HG03571 (cell line): Measurements from ENCODE around the gene MANBA.

Experiments used
- ATAC-seq: cut with Tn5 transposase; IDR thresholded peaks from one replicate; pipeline ENCODE4 v1.9.1; 2021; ENCODE audit not compliant: unreplicated experiment

MANBA gene

DNA sequence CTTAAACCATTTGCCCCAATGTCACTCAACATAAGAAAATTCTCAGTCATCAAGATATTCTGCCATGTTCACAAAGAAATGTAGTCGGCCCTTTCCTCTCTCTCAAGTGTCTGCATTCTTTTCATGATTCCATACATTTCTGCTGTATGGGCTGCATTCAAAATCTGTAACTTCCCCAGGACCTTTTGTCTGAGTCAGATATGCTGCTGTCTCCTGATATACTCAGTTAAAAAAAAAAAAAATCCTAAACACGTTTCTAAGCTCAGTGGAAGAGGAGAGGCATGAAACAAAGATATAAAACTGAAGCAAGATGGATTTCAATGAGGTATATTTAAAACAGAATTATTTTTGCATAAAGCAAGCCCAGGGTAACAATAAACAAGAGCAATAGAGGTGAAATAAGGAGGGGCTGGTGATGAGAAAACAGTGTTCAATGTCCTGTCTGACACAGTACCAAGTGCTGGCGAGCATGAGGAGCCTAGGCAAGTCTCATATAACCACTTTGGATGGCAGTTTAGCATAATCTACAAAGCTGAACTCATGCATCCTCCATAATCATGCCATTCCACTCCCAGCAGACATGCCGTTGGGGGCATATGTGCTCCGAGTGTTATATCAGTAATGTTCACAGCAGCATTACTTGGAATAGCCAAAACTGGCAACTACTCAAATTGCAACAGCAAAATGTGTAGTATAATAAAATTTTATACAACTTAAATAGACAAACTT lies 76.7 kb downstream of the MANBA start:
- no peak for ATAC-seq

GRCh38 chr4:102678695-102679335 lies 82.0 kb downstream of the MANBA start:
- ATAC-seq: no peak

GRCh38 chr4:102678107-102678506 lies 82.7 kb downstream of the MANBA start:
- ATAC-seq: no peak

DNA sequence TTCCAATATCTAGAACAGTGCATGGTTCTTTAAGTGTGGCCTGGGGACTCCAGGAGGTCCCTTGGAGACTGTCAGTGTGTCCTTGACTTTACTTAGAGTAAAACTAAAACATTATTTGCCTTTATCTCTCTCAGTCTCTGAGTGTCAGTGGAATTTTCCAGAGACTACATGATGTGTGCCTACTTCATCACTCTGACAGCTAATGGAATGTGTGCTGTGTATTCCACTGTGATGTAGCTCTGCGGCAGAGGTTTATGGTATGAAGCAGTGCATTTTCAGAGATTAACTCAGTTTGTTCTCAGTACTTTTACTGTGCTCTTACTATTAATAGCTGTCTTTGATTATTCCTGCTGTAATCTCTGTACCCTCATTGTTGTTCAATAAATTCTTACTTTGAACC lies 85.6 kb downstream of the MANBA start:
- ATAC-seq: no peak

GRCh38 chr4:102667001-102667400 lies 93.8 kb downstream of the MANBA start:
- no peak for ATAC-seq

DNA sequence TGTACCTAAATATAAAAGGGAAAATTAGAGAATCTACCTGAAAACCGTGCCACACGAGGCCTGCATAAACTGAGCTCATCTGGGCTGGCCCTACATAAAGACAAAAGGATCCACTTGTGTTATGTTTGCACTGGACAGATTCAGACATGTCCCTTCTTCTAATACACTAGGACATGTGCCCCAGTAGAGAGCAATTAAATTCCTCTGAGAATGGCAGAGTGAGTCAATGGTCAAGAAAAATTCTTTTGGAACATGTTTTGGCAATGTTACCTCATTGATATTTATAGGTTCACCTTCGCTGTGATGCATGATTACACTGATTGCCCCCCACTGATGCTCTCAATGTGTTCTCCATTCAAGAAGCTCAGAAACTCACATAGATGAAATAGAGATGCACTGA lies 95.2 kb downstream of the MANBA start:
- no peak for ATAC-seq

DNA sequence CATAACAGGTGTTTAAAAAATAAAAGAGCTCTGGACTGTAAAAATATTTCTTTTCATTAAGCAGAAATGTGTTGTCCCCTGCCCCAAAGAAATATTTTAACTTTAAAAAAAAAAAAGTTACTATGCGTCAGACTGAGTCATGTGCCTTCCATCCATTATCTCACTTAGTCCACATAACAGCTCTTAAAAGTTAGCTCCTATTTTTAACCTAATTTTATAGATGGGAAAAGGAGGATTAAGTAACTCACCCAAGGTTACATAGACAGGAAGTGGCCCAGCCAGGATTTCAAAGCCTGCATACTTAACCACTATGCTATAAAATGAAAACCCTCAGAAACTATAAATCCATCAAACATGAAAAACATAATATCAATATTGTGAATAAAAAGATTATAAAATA lies 97.7 kb downstream of the MANBA start:
- ATAC-seq: no peak

GRCh38 chr4:102657206-102657605 lies 103.6 kb downstream of the MANBA start:
- ATAC-seq: no peak

- no peak for ATAC-seq
Measured at GRCh38 chr4:102647117-102647516, 113.7 kb downstream of the MANBA start.

- ATAC-seq: no peak
Measured at GRCh38 chr4:102642631-102643298, 118.0 kb downstream of the MANBA start.

GRCh38 chr4:102641793-102642192 lies 119.0 kb downstream of the MANBA start:
- no peak for ATAC-seq

DNA sequence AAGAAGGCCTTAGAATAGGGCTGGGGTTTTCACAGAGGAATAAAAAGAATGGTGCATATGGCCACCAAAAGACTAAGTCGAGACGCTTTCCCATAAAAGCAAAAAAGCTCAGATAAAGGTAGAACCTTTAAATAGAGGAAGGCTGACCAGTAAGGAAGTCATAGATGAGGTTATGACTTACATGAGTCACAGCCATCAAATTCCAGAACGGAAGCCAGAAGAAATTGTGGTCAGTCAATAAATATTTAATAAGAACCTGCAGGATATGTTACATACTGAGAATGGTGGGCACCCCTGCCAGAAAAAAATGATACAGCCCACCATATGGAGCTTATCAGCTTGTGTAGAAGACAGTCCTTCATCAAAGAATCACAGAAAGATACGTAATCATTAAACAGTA lies 120.1 kb downstream of the MANBA start:
- no peak for ATAC-seq

GRCh38 chr4:102639598-102639997 lies 121.2 kb downstream of the MANBA start:
- no peak for ATAC-seq

- no peak for ATAC-seq
Measured at GRCh38 chr4:102638621-102639020, 122.1 kb downstream of the MANBA start.

DNA sequence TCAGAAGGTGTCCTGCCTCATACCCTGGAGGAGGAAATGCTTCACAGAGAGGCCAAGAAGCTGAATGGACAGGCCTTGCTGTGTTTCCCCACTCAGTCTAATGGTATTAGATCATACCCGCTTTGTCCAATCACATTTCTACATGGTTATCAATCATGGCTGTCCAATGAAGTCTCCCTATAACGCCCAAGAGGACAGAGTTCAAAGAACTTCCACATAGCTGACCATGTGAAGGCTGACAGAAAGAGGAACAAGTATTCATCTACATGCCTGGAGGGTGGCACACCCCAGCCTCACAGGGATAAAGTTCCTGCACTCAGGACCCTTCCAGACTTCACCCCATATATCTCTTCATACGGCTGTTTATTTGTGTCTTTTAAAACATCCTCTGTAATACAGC lies 123.4 kb downstream of the MANBA start:
- no peak for ATAC-seq

DNA sequence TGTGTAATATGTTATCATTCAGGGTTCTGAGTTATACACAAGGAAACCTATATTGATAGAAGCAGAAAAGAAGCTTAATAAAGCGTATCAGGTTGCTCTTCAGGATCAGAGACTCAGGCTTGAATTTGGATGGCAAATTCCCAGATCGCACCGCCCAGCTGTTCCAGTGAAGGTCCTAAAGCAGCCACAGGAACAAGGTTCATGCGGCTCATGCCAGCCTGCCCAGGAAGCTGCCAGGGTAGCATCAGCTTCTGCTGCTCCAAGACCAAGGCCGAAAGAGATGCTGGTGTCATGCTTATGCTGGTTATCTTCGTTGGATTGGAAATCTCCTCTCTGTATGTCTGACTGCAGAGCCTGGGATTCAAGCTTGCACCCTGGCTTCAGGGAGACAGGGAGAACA lies 127.7 kb downstream of the MANBA start:
- no peak for ATAC-seq

GRCh38 chr4:102632241-102633065 lies 128.3 kb downstream of the MANBA start:
- no peak for ATAC-seq

- no peak for ATAC-seq
Measured at GRCh38 chr4:102631616-102632015, 129.2 kb downstream of the MANBA start.

GRCh38 chr4:102629673-102630072 lies 131.1 kb downstream of the MANBA start:
- no peak for ATAC-seq

- ATAC-seq: no peak
Measured at GRCh38 chr4:102627831-102628523, 132.8 kb downstream of the MANBA start.
